Hematopoietic multipotent progenitor cell treated with erythropoietin and hydrocortisone succinate and interleukin-3 and kit ligand, for 17 days (in vitro differentiated cells): ENCODE results near the gene AP3M1.
"Not testable (repeated sequence)": the region's sequence is repeated elsewhere in the genome, so short reads cannot be mapped to it uniquely, and the experiment has no call there.

ENCODE experiments used
- DNase-seq: peaks from one replicate; pipeline ENCODE4 v3.0.0-alpha.2; 2015; ENCODE audit warnings: low spot score

The AP3M1 gene

GRCh38 chr10:74163319-74164068 lies 12.9 kb upstream of the AP3M1 start:
- no peak for DNase-seq

GRCh38 chr10:74160013-74160412 lies 9.4 kb upstream of the AP3M1 start:
- DNase-seq: no peak

- no peak for DNase-seq
Measured at GRCh38 chr10:74156919-74157289, 6.3 kb upstream of the AP3M1 start.

- no peak for DNase-seq
Measured at GRCh38 chr10:74153676-74154075, 3.0 kb upstream of the AP3M1 start.

GRCh38 chr10:74153123-74153522 lies 2.5 kb upstream of the AP3M1 start:
- no peak for DNase-seq

- no peak for DNase-seq
Measured at GRCh38 chr10:74151879-74152722, 1.5 kb upstream of the AP3M1 start.

- DNase-seq: peak; percentile 99
Measured at GRCh38 chr10:74150990-74151878, 606 bp upstream of the AP3M1 start, which contains the start of gene ADK. ADK (plus strand) TSS chr10:74151221; CDS start chr10:74151279, 58 bp downstream.

GRCh38 chr10:74146980-74147379 lies 3.6 kb downstream of the AP3M1 start:
- not testable (repeated sequence) for DNase-seq

- no peak for DNase-seq
Measured at GRCh38 chr10:74145133-74145532, 5.5 kb downstream of the AP3M1 start.

GRCh38 chr10:74140553-74140952 lies 10.1 kb downstream of the AP3M1 start:
- DNase-seq: no peak

GRCh38 chr10:74139981-74140380 lies 10.6 kb downstream of the AP3M1 start:
- DNase-seq: no peak

GRCh38 chr10:74138596-74138995 lies 12.0 kb downstream of the AP3M1 start:
- not testable (repeated sequence) for DNase-seq

- DNase-seq: no peak
Measured at GRCh38 chr10:74137992-74138391, 12.6 kb downstream of the AP3M1 start.

- no peak for DNase-seq
Measured at GRCh38 chr10:74135452-74135851, 15.2 kb downstream of the AP3M1 start.

- DNase-seq: no peak
Measured at GRCh38 chr10:74133923-74134820, 16.5 kb downstream of the AP3M1 start.

GRCh38 chr10:74123081-74123480 lies 27.5 kb downstream of the AP3M1 start:
- no peak for DNase-seq

- no peak for DNase-seq
Measured at GRCh38 chr10:74122060-74122459, 28.6 kb downstream of the AP3M1 start.

GRCh38 chr10:74121368-74121767 lies 29.3 kb downstream of the AP3M1 start:
- DNase-seq: no peak

GRCh38 chr10:74120911-74121310 lies 29.7 kb downstream of the AP3M1 start:
- DNase-seq: no peak

- DNase-seq: peak; percentile 44
Measured at GRCh38 chr10:74118804-74119203, 31.8 kb downstream of the AP3M1 start.

GRCh38 chr10:74117738-74118137 lies 32.9 kb downstream of the AP3M1 start:
- DNase-seq: no peak
